Smooth muscle cell (in vitro differentiated cells): ENCODE results near the gene SNAP47. TPM values are rescaled to one million over a fixed set of nuclear protein-coding genes. Genes with fewer than 3 reads are reported as not detected.
A peak's percentile ranks its signal among the peaks of the same experiment; 100 is the strongest.

Source experiments
- DNase-seq: peaks from one replicate; lab custom pipeline; 2025; ENCODE audit not compliant: unreplicated experiment; lab: John Stamatoyannopoulos, UW
- H2AFZ ChIP-seq: fragments of 200-600 bp; sonication (generic); 2 replicates; pipeline ENCODE4 v1.6.0; 2016; ENCODE audit warnings: antibody characterized with exemption, low read depth, mild to moderate bottlenecking
- H3F3A ChIP-seq: fragments of 200-600 bp; sonication (generic); 2 replicates; pipeline ENCODE4 v1.6.0; 2017; ENCODE audit warnings: antibody characterized with exemption, low read depth
- H3K27ac ChIP-seq: fragments of 200-600 bp; sonication (generic); 2 replicates; pipeline ENCODE4 v1.5.1; 2016; ENCODE audit warnings: low read depth, mild to moderate bottlenecking
- H3K27me3 ChIP-seq: fragments of 200-600 bp; sonication (generic); 2 replicates; pipeline ENCODE4 v1.6.1; 2016; ENCODE audit warnings: low read depth, mild to moderate bottlenecking
- H3K36me3 ChIP-seq: fragments of 200-600 bp; sonication (generic); 2 replicates; pipeline ENCODE4 v1.5.1; 2016; ENCODE audit warnings: low read depth
- H3K4me1 ChIP-seq: fragments of 200-600 bp; sonication (generic); 2 replicates; pipeline ENCODE4 v1.5.1; 2016; ENCODE audit warnings: low read depth
- H3K4me2 ChIP-seq: fragments of 200-600 bp; sonication (generic); 2 replicates; pipeline ENCODE4 v1.6.0; 2016; ENCODE audit warnings: mild to moderate bottlenecking
- H3K4me3 ChIP-seq: fragments of 200-600 bp; sonication (generic); 2 replicates; pipeline ENCODE4 v1.5.1; 2016; ENCODE audit warnings: mild to moderate bottlenecking
- H3K79me2 ChIP-seq: fragments of 200-600 bp; sonication (generic); 2 replicates; pipeline ENCODE4 v1.6.0; 2016; ENCODE audit warnings: low read depth, mild to moderate bottlenecking
- H3K9ac ChIP-seq: fragments of 200-600 bp; sonication (generic); 2 replicates; pipeline ENCODE4 v1.6.0; 2016; ENCODE audit warnings: low read depth
- H3K9me3 ChIP-seq: fragments of 200-600 bp; sonication (generic); replicated peaks from 2 replicates; pipeline ENCODE4 v1.5.1; 2016; ENCODE audit warnings: low read depth
- H4K20me1 ChIP-seq: fragments of 200-600 bp; sonication (generic); 2 replicates; pipeline ENCODE4 v1.6.0; 2016; ENCODE audit warnings: low read depth
- WGBS: methylation state at CpG from one replicate; pipeline ENCODE4 v1.1.7; 2016; ENCODE audit warnings: low lambda C conversion rate; 5-methylcytosine and 5-hydroxymethylcytosine counted together
- polyA plus RNA-seq: library from polyadenylated mRNA; unstranded; fragments of >200 nt; fragmentation: Nextera tagmentation; extraction: Ambion mirVana; gene quantifications from 2 replicates; pipeline ENCODE4 v1.2.1, GENCODE V29; 2016
- total RNA-seq: library from RNA; depleted of rRNA; stranded (reverse); fragments of >200 nt; gene quantifications from 2 replicates; pipeline ENCODE4 v1.2.3, GENCODE V29; 2014
- TF ChIP-seq, protein P1 (sequence below): fragments of 200-600 bp; sonication (generic); IDR thresholded peaks from 2 replicates; pipeline ENCODE4 v1.5.1; 2017; ENCODE audit warnings: borderline replicate concordance, mild to moderate bottlenecking, antibody characterized with exemption; ENCODE audit not compliant: insufficient read depth, poor library complexity, severe bottlenecking

The SNAP47 gene
- total and polyA plus RNA-seq, 2 experiments from 2014 or later = 26.2 to 42.4 TPM

DNA sequence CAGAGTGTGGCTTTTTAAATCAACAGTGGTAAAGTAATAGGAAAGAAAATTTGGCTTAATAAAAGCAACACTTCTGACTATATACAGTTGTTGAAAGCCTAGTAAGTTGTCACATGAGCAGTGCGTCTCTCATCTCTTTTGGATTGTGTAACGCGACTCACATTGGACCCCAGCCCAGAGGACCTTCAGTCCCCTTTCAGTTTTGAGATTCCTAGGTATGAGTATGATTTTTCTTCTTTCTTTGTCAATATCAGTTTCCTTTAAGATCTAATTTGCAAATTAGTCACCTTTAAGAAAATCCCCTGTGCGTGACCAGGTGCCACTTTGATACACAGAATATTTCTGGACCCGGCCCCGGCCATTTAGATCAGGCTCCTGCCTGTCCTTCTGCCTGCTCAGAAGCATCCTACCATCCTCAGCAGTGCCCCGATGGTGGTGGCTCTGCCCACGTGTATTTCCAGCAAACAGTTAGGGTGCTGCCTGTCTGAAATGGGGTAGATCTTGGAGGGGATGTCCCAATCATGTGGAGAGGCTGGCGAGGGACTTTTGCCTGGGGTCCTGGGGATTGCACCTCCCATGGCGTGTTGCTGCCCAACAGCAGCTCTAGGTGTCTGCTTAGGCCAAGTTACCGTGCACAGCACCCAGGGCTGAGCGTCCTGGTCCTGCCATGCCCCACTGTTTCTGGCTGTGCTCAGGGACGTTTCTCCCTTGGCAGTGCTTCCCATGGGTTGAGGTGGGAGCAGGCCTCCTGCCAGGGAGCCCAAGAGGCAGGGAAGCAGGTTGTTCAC is 21.1 kb downstream of the SNAP47 start:
- TF ChIP-seq, protein P1, sequence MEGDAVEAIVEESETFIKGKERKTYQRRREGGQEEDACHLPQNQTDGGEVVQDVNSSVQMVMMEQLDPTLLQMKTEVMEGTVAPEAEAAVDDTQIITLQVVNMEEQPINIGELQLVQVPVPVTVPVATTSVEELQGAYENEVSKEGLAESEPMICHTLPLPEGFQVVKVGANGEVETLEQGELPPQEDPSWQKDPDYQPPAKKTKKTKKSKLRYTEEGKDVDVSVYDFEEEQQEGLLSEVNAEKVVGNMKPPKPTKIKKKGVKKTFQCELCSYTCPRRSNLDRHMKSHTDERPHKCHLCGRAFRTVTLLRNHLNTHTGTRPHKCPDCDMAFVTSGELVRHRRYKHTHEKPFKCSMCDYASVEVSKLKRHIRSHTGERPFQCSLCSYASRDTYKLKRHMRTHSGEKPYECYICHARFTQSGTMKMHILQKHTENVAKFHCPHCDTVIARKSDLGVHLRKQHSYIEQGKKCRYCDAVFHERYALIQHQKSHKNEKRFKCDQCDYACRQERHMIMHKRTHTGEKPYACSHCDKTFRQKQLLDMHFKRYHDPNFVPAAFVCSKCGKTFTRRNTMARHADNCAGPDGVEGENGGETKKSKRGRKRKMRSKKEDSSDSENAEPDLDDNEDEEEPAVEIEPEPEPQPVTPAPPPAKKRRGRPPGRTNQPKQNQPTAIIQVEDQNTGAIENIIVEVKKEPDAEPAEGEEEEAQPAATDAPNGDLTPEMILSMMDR = no peak
- Histone ChIP-seq H2AFZ (no peak overlapping the region), H3K4me2 (no peak overlapping the region), H3K9ac (no peak overlapping the region), H3F3A (peaks cover 15% of the 10 kb centered on the region), H4K20me1 (peaks cover 97% of the 10 kb centered on the region), H3K27ac (no peak overlapping the region), H3K9me3 (no peaks in the 10 kb centered on the region), H3K79me2 (peaks cover 28% of the 10 kb centered on the region), H3K36me3 (no peaks in the 10 kb centered on the region), H3K27me3 (no peaks in the 10 kb centered on the region), H3K4me3 (no peak overlapping the region), H3K4me1 (peaks cover 4% of the 10 kb centered on the region)
- no peak for DNase-seq
- WGBS = 96% methylated on average over 13 of the region's 13 CpGs

DNA sequence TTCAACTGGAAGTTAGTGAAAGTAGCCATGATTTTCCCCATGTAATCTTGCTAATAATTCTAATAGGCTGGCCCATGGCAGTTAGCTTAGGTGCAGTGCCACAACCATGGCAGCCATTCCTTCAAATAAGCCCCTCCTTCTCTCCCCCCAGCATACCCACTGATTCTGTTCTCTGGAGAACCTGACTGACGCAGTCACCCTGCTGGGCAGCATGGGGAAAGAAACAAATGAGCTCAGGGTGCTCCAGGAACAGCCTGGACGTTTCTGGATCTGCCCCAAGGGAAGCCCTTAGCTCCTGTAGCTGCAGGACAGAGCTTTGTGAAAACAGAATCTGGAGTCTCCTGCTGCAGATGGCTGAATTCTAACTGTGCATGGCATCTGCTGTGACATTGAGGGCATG is 22.5 kb downstream of the SNAP47 start:
- H3K9me3 ChIP-seq = no peaks in the 10 kb centered on the region
- peaks cover 15% of the 10 kb centered on the region for H3F3A ChIP-seq
- no peaks in the 10 kb centered on the region for H3K27me3 ChIP-seq
- H3K79me2 ChIP-seq = peaks cover 28% of the 10 kb centered on the region
- no peak for DNase-seq
- no peaks in the 10 kb centered on the region for H3K36me3 ChIP-seq
- no peak overlapping the region for H3K4me3 ChIP-seq
- H3K27ac ChIP-seq = peak overlapping the region; percentile 27
- H3K4me2 ChIP-seq = no peak overlapping the region
- H3K4me1 ChIP-seq = peaks cover 4% of the 10 kb centered on the region
- H2AFZ ChIP-seq = no peak overlapping the region
- H3K9ac ChIP-seq = no peak overlapping the region
- peaks cover 97% of the 10 kb centered on the region for H4K20me1 ChIP-seq
- 81% methylated on average over 2 of the region's 2 CpGs for WGBS
- TF ChIP-seq, protein P1 = no peak

DNA sequence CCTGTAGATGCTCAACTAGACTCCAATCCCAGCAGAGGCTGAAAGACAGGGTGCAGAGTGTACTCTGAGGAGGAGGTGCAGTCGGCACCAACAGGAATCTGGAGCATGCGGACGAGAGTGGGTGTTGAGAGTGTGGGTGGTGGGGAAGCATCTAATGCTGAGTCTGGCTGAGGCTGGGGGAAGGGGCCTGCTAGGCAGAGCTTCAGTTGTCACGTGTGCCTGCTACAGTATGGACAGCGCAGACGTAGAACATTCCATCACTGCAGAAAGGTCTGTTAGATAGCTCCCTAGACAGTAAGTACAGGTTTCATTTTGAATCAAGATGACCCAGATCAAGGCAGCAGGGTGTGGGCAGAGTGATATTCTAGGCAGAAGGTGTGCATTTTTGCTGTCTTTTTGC is 23.1 kb downstream of the SNAP47 start:
- H3K9ac ChIP-seq = no peak overlapping the region
- H4K20me1 ChIP-seq = peaks cover 97% of the 10 kb centered on the region
- peaks cover 25% of the 10 kb centered on the region for H3K79me2 ChIP-seq
- 28% methylated on average over 6 of the region's 6 CpGs for WGBS
- no peaks in the 10 kb centered on the region for H3K27me3 ChIP-seq
- H3F3A ChIP-seq = peaks cover 15% of the 10 kb centered on the region
- no peaks in the 10 kb centered on the region for H3K9me3 ChIP-seq
- no peak overlapping the region for H3K4me3 ChIP-seq
- H2AFZ ChIP-seq = no peak overlapping the region
- peak overlapping the region; percentile 64 for H3K27ac ChIP-seq
- H3K4me1 ChIP-seq = peaks cover 4% of the 10 kb centered on the region
- H3K4me2 ChIP-seq = peak overlapping the region; percentile 32
- no peak for DNase-seq
- TF ChIP-seq, protein P1 = no peak
- H3K36me3 ChIP-seq = no peaks in the 10 kb centered on the region
